Measurements from ENCODE around the gene KREMEN2.

- TF ChIP-seq TAF1 (IDR thresholded peaks at IDR 0.05; ENCODE audit: low read depth), result no peak
- TF ChIP-seq EGR1 (IDR thresholded peaks at IDR 0.05), result no peak
- no peak for TF ChIP-seq YY1 (IDR thresholded peaks at IDR 0.05; ENCODE audit: low read depth)
- TF ChIP-seq CEBPB (IDR thresholded peaks at IDR 0.05), result no peak
- TF ChIP-seq MAX (IDR thresholded peaks at IDR 0.05), result no peak
- no peak for TF ChIP-seq RAD21 (IDR thresholded peaks at IDR 0.05; ENCODE audit: low read depth)
- TF ChIP-seq EP300 (IDR thresholded peaks at IDR 0.05; ENCODE audit: borderline replicate concordance), result no peak
- TF ChIP-seq NFIC (IDR thresholded peaks at IDR 0.05), result no peak
- TF ChIP-seq CREB1 (IDR thresholded peaks at IDR 0.05; ENCODE audit: low read depth), result no peak
- TF ChIP-seq REST (IDR thresholded peaks at IDR 0.05; ENCODE audit: low read depth), result no peak
- no peak for TF ChIP-seq TEAD4 (IDR thresholded peaks at IDR 0.05)
- TF ChIP-seq TCF12 (IDR thresholded peaks at IDR 0.05; ENCODE audit: low read depth), result no peak
- TF ChIP-seq USF1 (IDR thresholded peaks at IDR 0.05), result no peak
- no peak for TF ChIP-seq ZBTB7A (IDR thresholded peaks at IDR 0.05; ENCODE audit: low read depth)
Measured at GRCh38 chr16:2967721-2968161, 3.7 kb downstream of the KREMEN2 start.
